Upper lobe of left lung (tissue), 4 donors: ENCODE measurements around the gene NKAIN2.

ENCODE experiments used
- POLR2A ChIP-seq, 4 donors: fragments of 450-650 bp; IDR thresholded peaks; one replicate each; pipeline ENCODE4 v1.5.1; 2016 to 2017; ENCODE audit warnings: antibody characterized with exemption in 4 of 4, mild to moderate bottlenecking in 2 of 4
- TF ChIP-seq, protein P1 (sequence below), 6 experiments: fragments of 450-650 bp in 4 of 6; fragments of 200-600 bp in 2 of 6; sonication (generic) in 2 of 6; IDR thresholded peaks; one replicate each; pipeline ENCODE4 v1.5.1; 2016 to 2019; ENCODE audit warnings: antibody characterized with exemption in 6 of 6

GRCh38 chr6:124147621-124148020 lies 344.0 kb downstream of the NKAIN2 start:
- TF ChIP-seq, protein P1, sequence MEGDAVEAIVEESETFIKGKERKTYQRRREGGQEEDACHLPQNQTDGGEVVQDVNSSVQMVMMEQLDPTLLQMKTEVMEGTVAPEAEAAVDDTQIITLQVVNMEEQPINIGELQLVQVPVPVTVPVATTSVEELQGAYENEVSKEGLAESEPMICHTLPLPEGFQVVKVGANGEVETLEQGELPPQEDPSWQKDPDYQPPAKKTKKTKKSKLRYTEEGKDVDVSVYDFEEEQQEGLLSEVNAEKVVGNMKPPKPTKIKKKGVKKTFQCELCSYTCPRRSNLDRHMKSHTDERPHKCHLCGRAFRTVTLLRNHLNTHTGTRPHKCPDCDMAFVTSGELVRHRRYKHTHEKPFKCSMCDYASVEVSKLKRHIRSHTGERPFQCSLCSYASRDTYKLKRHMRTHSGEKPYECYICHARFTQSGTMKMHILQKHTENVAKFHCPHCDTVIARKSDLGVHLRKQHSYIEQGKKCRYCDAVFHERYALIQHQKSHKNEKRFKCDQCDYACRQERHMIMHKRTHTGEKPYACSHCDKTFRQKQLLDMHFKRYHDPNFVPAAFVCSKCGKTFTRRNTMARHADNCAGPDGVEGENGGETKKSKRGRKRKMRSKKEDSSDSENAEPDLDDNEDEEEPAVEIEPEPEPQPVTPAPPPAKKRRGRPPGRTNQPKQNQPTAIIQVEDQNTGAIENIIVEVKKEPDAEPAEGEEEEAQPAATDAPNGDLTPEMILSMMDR (IDR thresholded peaks at IDR 0.05) = no peak
- TF ChIP-seq POLR2A (IDR thresholded peaks at IDR 0.05) = no peak
